ENCODE results near the gene SOX14. TPM values are rescaled to one million over a fixed set of nuclear protein-coding genes. Genes with fewer than 3 reads are reported as not detected.

Gene SOX14
- total RNA-seq, 1 donor from 2014 or later: not detected

Other genes with a start within 250 kb of the SOX14 start
- not detected in 2 replicates for gene CLDN18, start 245.8 kb downstream of the SOX14 start, total RNA-seq